Heart left ventricle (tissue), 13 donors: ENCODE data around the gene KRT39.

Source experiments
- CTCF ChIP-seq, 12 donors: fragments of 200-600 bp; sonication (generic) in 4 of 12; IDR thresholded peaks; one replicate each; pipeline versions ENCODE4 v1.5.0 to v1.8.0; 2018 to 2022; ENCODE audit warnings: antibody characterized with exemption in 12 of 12, mild to moderate bottlenecking in 5 of 12
- POLR2A ChIP-seq, 2 donors: fragments of 450-650 bp; IDR thresholded peaks; one replicate each; pipeline ENCODE4 v1.6.1; 2017; ENCODE audit warnings: antibody characterized with exemption in 2 of 2, mild to moderate bottlenecking in 2 of 2, moderate library complexity in 2 of 2
- donor health status: ischemic (EF 13 %, LVEDD 7.1; RV severe dilation, severe dysfunction).
- donor health status: DM: no; HTN: yes; CAD: no.
- donor health status: DM: no; HTN: no; CAD: no.
- donor health status: ischemic (EF 25% LVEDD 6.9; RV normal size, moderate dysfunction).
- donor health status: ischemic (EF 25% LVEDD 5.7; RV mildly dilated, moderate dysfunction).
- donor health status: ischemic (EF 35%, LVEDD 5.7; RV mildly dilated, moderate dysfunction).
- donor health status: nonischemic (EF 11% LVEDD 7.7; RV severe dilation, severe dysfunction).
- donor health status: DM: yes; HTN: yes; CAD: no.
- donor health status: PGD.
- donor health status: ischemic (EF 29% LVEDD 5.4; RV normal size, mild dysfunction).
- donor health status: nonischemic (EF 23%, LVEDD 6.1; RV moderate dilation, normal function).

- TF ChIP-seq CTCF (IDR thresholded peaks at IDR 0.05), result no peak
- no peak for TF ChIP-seq POLR2A (IDR thresholded peaks at IDR 0.05)
Measured at GRCh38 chr17:40981115-40981514, 14.4 kb upstream of the KRT39 start.
